UCSD-AML1 (cell line): ENCODE measurements around the gene CXCL12.

Experiments
- DNase-seq: peaks from one replicate; lab custom pipeline; 2025; ENCODE audit not compliant: unreplicated experiment; lab: John Stamatoyannopoulos, UW

CXCL12 gene

GRCh38 chr10:44399659-44400451 is 15.0 kb upstream of the CXCL12 start:
- no peak for DNase-seq

DNA sequence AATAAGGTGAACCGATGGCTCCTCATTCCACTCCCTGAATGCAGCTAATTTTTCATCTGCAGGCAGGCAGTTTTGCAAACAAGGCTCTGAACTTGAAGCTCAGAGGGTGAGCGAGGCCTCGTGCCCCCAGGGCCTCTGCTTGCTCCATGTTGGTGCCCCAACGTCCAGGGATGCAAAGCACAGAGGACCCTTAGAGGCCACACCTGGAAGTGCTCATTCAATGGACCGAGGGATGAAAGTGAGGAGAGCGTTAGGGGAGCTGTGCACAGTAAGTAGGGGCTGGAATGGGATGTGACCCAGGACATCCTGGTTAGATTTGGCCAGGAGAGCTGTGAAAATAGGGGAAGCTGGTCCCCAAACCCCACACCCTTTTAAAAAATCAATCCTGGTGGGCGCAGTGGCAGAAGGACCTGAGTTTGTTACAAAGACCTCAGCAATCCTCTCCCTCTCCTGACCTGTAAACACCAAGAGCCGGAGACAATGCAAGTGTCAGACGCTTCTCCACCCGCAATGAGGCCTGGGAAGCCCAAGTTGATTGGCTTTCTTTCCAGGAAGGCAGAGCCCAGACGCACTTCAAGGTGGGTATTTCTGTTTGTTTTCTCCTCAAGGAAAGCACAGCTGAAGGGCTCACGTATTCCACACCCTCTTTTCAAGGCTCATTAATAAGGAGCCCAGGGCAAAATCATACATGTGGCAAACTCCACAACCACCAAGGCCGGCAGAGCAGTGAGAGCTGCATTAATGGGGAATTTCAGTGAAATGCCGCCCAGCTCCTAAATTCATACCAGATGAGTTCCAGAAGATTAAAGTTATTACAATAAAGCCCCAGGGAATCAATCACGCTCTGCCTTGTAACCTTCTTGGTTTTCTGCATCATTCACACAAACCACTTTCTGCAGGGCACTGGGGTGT is 14.1 kb upstream of the CXCL12 start:
- DNase-seq, result no peak

DNA sequence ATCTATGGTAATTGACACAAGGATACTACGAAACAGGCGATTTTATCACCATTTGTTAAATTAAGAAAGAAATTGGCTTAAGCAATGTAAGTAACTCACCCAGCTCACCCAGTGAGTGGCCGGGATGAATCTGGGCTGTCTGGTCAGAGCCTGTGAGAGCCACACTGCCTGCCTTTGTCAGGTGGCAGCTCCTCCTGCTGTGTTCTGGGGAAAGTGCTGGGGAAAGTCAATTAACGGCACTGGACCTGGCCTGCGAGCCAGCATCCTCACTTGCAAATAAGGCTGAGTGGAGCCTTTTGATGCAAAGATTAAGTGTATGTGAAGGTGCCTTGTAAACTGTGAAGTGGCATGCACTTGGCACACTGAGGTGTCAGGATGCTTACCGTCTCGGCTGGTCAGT is 13.4 kb upstream of the CXCL12 start:
- DNase-seq, result no peak

DNA sequence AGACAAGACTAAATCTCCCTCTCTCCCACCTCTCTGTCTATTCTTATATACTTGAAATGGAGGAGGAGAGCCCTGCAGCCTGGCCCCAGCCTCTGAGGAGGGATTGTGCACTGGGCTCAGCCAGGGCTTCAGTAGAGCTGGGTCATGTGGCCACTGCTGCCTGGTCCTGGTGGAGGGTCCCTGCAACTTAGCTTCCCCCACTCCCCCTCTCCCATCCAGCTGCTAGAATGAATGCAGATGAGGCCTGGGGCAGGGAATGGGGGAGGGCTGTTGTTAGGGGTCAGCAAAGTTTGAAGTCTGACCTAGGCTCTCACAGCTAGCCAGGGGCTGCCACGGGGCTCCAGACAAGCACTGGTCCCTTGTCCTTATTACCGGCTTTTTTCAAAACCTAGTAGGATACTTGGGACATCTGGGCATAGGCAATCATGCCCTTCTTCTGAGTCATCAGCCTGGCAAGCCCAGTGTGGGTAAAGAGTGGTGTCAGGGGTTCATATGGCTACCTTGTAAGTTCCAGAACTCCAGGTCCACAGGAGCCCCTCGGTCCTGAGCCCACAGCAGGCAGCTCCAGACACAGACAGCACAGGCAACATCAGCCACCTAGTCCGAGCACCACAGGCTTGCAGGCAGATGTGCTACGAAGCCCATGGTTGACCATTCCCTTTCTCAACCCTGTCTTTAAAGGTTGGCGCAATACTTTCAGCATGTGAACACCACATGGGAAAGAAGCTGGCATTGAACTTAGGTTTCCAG is 12.8 kb upstream of the CXCL12 start:
- no peak for DNase-seq

- DNase-seq, result no peak
Measured at GRCh38 chr10:44396671-44397191, 11.8 kb upstream of the CXCL12 start.

DNA sequence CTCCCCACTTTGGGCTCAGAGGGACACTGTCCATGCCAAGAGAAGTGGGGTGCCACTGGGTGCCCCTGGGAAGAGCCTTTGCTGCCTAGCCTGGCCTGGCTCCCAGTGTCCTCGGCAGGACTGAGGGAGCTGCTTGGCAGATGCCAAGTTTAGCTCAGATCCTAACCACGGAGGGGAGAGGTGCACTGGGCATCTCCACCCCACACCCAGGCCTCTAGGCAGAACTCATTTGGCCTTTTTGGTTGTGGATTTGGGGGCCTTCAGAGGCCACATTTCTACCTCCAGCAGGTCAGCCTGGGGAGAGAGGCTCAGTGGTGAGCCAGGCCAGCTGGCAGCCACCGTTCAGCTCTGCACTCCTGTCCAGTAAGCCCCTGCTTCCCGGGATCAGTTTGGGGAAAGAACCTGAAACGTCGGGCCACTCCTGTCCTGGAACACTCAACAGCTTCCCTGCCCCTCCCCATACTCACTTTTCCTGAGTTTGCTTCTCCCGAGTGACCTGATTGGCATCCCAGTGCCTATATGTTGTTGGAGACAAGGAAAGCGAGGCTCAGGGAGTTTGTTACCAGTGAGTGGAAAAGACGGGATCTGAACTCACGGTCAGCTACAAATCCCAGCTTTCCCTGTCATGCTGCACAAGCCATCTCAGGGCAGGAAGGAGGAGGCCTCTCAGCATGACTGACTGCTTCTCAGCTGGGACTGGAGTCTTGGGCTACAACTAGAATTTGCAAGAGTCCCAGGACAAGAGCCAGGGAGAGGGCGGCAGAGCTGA is 11.2 kb upstream of the CXCL12 start:
- DNase-seq, result no peak

DNA sequence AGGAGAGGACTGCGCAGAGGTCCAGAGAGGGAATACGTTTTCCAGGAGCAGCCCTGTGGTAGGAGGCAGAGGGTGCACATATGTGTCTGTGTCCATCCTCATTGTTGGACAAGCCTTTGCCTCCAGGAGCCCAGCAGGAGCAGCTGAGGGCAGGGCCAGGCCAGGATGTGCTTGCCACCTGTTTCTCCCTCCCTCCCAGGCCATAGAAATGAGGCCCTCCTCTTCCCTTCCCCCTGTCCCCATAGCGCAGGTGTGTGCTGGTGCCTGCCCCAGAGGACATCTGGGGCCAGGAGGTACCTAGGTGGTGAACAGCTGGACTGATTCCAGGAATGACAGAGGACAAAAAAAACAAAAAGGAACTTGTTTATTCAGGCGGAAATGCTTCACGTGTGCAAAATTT is 10.5 kb upstream of the CXCL12 start:
- no peak for DNase-seq

DNA sequence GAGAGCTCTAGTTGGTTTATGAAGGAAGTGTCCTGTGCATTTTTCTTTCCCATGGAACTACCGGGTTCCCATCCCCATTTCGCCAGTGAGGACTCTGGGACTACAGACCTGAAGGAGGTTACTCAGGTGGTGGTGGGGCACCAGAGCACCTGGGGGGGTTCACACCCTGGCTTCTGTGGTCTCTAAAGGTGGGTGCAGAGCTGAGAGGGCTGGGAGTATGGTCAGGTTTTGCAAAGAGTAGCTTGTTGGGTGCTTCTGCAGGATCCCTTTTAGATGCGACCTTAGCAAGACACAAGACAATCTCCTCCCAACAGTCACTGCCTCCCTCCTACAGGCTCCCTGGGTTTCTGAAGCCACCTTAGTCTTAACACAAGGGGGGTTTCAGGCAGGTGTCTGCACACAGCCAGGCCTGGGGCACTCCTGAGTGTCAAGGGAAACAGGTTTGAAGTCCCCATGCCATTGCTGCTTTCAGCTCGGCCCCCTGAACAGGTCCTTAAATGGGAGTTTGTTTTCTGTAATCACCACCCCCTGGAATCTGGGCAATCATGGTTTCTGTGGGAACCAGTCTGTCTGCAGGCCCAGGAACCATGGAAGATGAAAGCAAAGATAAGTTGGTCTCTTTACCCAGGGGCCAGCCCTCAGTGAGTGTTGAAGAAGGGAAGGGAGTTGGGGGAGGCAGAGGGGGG is 9.9 kb upstream of the CXCL12 start:
- DNase-seq, result no peak

GRCh38 chr10:44393834-44394547 is 9.1 kb upstream of the CXCL12 start:
- no peak for DNase-seq

DNA sequence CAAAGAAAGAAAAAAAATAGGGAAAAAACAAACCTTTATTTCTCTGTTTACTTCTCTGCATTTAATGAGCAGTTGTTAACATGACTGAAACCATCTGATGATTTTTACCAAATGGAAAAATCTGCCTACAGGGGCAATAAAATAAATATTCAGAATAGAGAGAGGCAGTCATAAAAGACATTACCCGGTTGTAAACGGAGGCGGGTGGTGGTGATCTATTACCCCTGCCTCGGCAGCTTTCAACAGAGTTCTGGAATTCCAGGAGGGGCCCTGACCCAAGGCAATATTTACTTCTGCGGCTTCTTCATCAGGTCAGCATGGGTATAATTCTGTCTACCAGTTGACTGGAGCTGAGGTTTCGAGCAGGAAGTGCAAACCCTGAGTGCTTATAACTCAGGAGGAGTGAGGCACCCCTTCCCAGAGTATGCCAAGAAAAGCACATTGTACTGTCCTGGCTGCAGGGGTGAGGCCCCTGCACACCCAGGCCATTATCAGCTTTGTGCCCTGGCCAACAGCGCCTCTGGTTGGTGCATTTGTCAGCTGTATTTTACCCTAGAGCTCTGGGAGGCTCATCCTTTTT is 8.2 kb upstream of the CXCL12 start:
- no peak for DNase-seq

DNA sequence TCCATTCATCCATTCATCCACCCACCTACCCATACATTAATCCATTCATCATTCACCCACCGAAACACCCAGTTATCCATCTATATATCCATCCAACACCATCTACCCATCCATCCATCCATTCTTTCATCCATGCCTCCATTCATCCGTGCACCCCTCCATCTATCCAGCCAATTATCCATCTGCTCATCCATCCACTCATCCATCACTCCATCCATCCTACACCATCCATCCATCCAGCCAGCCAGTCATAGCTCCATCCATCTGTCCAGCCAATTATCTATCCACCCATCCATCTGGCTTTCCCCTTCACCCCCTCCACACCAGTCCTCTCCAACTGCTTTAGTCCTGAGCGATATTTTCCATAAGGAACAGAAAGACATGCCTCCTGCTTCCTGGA is 7.5 kb upstream of the CXCL12 start:
- no peak for DNase-seq

- no peak for DNase-seq
Measured at GRCh38 chr10:44391981-44392380, 7.1 kb upstream of the CXCL12 start.

DNA sequence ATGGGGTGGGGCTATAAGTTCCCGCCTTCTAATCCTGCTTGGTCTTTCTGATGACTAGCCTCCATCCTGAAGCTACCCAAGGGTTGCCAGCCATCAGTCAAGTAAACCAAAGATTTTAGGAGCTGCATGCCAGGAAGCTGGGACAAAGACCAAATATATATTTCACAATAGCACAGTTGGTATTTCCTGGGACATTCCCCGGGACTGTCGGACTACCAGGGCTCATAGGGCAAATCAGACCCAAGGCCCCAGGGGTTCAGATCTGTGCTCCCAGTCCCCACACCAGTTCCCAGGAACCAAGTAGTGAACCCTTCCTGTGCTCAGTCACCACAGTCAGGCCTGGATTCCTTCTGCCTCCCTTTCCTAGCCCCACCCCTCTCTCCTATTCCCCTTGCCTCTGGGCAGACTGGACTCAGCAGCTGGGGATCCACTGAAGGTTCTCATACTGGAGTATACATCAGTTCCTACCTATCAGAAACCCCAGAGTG is 5.7 kb upstream of the CXCL12 start:
- no peak for DNase-seq

GRCh38 chr10:44389556-44389955 is 4.7 kb upstream of the CXCL12 start:
- no peak for DNase-seq

DNA sequence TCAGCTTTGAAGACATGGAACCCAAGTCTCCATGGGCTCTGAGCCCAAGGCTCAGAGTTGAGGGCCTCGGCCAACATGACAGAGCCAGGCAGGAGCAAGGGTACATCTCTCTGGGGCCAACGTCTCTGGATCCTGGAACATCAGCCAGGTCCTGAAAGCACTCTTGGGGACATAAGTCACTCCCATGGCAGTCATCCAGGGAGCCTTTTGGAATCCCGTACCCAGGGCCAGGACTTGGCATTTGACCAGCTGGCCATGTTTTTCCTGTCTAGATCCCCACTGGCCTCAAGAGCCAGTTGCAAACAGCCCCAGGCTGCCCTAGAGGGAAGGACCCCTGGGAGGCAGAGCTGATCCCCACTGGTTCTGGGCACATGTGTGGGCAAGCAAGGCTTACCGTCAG is 4.3 kb upstream of the CXCL12 start:
- no peak for DNase-seq

DNA sequence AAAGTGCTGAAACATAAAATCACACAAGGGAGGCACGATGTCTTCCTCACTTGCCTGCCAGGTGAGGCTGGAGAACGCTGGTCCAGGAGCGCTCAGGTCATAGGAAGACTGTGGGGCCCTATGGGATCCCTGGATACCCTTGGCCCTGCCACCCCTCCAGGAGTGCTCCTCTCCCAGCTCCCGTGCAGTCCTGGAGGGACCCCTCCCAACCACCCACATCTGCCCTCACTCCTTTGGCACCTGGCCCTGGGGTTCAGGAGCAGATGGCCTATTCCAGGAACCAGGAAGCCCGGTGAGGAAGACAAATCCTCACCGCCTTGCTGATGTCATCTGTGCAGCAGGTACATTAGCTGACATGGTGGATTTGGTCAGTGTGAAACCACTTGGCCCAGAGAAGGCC is 3.7 kb upstream of the CXCL12 start:
- DNase-seq, result no peak

- no peak for DNase-seq
Measured at GRCh38 chr10:44387853-44388251, 3.0 kb upstream of the CXCL12 start.

GRCh38 chr10:44386546-44387052 is 1.7 kb upstream of the CXCL12 start:
- DNase-seq, result peak; percentile 50
